RKO (cell line): ENCODE results near the gene SCAMP3.
"Not testable (repeated sequence)": the region's sequence is repeated elsewhere in the genome, so short reads cannot be mapped to it uniquely, and the experiment has no call there.

ENCODE experiments used
- DNase-seq: peaks from one replicate; pipeline ENCODE4 v3.0.0-alpha.2; 2016; ENCODE audit warnings: low spot score

Gene SCAMP3

DNA sequence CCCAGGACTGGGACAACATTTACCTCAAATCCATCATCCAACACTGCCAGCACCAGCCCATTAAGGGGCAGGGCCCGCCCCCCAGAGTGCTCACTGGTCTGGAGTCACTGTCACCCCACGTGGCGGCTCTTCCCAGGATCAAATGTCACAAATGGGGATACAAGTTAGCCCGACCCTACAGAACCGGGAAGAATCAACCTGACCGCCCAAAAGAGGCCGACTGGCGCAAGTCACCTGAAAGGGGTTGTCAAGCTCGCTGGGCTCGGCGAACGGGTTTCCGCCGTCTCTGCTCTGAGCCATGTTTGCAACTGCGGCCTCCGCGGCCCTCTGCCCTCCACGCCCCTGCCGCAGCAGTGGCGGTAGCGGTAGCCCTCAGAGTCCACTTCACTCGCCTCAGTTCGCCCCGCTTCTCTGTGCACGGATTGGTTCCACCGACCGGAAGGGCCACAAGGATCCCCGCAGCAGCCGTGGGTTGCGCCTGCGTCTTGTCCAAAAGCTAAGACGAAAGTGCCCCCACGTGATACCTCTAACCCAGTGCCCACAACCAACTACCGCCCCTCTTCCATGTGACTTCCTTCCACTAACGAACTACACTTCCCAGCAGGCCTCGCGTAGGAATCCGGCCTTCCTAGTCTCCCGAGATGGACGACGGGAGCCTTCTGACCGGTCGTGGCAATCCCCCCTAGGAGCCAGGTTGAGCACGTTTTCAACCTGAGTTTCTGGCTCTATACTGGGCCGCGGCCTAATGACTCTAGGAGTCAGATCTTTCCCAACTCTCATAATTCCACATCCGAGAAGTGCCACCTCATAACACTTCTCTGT lies at the start of gene SCAMP3:
SCAMP3 (minus strand) TSS at position 509 of the 822 bp plus-strand sequence; CDS start at position 300, 209 bp downstream.
- DNase-seq, result peak; percentile 98

DNA sequence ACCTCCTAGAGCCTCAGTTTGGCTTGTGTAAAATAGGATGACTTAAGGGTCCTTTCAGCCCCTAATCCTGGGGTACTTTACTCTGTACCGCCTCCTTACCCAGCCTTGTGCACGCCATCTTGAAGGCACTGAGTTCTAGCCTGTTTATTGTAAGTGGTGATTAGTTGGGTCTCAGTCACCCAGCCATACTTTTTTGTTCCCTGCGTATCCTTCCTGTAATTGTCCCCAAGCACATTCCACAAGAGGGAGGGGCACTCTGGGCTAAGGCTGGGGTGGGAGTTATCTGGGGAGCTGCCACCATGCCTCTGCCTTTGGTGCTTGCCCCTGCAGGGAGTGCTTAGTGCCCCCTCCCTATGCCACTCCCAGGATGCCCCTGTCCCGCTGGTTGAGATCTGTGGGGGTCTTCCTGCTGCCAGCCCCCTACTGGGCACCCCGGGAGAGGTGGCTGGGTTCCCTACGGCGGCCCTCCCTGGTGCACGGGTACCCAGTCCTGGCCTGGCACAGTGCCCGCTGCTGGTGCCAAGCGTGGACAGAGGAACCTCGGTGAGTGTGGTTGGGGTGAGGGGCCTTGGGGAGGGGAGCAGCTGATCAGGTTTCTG lies 47.4 kb upstream of the SCAMP3 start:
- DNase-seq, result peak; percentile 38

DNA sequence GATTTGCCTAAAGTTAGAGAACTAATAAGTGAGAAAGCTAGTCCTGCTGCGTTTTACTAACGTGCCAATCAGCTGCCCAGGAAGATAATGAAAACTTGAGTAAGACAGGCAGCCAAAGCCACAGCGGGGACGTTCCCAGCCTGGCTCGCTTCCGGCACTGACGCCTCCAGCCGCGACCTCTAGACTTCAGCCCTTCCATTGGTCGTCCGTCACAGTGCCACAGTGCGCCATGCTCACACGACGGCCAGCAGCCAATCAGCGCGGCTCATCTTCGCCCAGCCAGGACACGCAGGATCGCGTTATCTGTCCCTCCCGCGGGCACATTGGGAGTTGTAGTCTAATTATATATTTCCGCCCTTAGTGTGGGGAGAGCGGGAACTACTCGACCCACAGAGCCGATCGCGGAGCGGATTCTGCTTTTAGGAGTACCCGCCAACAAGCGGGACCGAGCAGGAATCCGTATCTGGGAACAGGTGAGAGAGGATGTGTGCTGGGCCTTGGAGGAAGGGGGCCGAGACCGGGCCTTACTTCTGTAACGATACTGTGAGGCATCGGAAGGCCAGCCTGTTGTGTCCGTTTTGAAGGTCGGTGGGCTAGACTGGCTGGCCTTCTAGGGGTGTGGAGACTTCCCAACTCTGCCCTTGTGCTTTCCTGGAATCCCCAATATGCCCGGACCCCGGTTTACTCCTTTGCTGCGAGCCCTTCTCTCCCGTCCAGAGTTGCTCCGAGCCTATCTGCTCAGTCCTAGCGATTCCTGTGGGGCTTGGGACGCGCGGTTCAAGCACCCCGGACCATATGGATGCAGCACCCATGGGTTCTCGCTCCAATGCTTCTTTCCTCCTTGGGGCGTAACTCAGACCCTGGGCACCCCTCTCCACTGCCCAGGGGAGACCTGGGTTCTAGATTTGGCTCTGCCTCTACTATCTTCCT lies 46.6 kb upstream of the SCAMP3 start, which contains the start of gene FDPS:
FDPS (plus strand) TSS at position 374 of the 930 bp plus-strand sequence. CDS start 924 bp downstream, outside the sequence.
- DNase-seq, result peak; percentile 99

DNA sequence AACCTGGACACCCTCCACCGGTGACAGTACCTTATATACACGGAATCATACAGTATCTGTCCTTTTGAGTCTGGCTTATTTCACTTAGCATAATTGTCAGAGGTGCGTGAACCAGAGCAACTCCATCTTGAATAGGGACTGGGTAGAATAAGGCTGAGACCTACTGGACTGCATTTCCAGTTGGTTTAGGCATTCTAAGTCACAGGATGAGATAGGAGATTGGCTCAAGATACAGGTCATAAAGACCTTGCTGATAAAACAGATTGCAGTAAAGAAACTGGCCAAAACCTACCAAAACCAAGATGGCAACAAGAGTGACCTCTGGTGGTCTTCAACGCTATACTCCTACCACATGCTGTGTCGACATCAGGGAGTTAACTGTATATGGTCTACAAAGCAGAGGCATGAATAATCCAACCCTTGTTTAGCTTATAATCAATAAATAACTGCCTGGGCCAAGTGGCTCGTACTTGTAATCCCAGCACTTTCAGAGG lies 45.1 kb upstream of the SCAMP3 start:
- DNase-seq, result peak; percentile 73

- DNase-seq, result no peak
These were observed 43.8 kb upstream of the SCAMP3 start for GRCh38 chr1:155305881-155306391.

DNA sequence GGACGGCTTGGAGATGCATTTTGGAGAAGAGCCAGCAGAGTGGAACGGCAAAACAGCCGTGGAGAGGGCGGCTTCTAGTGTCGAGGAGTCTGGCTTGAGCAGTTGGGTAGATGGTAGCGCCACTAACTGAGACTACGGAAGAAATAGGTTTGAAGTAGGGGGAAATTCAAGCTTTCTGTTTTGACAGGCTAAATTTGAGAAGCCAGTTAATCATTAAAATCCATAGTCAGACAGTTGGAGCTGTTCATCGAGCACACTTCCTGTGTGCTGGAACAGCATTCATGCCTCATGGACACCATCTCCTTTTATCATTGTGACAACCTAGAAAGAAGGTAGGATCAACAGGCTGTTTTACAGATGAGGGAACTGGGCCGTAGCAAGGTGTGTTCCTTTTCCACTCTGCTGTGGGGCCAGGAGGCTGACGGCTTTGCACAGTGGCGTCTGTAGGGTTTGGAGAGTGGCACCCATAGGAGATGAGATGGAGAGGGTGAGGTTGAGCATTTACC lies 42.5 kb upstream of the SCAMP3 start:
- DNase-seq, result no peak

DNA sequence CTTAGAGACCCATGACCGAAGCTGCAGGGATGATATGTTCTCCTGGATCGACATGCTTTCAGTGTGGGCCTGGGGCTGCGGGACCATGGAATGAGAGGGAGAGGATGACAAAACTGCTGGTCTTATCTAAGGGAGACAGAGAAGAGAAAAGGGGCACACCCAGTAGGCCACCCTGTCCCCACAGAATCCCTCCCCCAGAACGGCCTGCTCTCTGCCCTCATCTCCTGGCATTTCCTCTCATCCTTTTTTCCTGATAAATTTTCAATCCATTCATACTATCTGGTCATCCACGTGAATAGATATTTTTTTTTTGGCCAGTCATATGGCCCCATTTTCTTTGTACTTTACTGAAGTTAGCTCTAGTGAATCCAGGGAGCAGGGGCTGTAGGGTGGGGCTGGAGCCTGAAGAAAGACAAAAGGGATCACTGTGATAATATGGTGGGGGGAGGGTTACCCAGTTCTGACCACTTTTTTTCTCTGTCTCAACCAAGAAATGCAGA lies 39.2 kb upstream of the SCAMP3 start, which contains the start of gene PKLR:
PKLR (minus strand) TSS at position 97 of the 500 bp plus-strand sequence; CDS start at position 54, 43 bp downstream.
- DNase-seq, result no peak

DNA sequence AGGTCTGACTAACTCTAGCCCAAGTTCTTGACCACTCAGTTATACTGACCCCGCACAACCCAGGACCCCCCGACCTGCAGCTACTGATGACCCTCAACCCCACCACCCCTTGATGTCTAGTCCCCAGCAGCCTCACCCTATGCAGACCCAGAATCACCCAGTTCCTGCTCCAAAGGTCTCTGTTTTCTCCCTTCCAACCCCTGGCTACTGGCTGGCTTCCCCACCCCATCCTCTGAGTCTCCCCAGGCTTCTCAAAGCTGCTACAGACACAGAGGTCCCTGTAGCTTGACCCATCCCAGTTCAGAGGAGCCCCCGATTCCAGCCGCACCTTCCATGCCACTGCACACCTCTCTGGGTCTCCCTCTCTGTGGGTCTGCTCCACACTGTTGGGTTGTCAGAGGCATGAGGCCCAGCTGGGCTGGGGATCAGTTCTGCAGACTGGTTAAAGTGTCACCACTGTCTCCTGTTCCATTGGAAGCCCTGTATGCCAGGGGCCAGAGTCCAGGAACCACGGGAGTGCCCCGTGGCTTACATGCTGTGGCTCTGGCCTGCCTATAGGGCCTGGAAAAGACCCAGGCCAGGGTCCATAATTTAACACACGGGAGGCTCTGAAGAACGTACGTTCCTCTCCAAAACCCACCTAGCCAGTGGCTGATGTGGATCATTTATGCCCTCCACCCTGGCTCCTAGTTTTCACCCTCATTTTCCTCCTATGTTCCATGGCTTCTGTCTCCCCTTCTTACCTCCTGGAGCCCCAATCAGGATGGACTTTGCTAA lies 38.6 kb upstream of the SCAMP3 start:
- DNase-seq, result no peak

- DNase-seq, result no peak
These were observed 37.9 kb upstream of the SCAMP3 start for GRCh38 chr1:155300024-155300423.

DNA sequence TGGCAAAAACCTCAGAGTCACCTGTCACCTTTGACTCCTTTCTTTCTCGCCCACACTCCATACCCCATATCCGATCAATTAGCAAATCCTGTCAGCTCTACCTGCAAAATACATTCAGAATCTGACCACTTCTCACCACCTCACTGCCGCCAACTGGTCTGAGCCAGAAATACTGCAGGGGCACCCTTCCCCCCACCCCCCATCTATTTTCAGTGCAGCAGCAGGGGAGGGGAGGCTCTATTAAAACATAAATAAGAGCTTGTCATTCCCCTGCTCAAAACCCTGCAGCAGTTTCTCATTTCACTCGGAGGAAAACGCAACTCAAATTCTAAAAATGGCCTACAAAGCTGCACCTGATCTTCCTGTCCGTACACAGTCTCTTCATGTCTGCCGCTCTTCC lies 35.2 kb upstream of the SCAMP3 start:
- DNase-seq, result no peak

GRCh38 chr1:155296661-155297060 lies 34.5 kb upstream of the SCAMP3 start:
- no peak for DNase-seq

DNA sequence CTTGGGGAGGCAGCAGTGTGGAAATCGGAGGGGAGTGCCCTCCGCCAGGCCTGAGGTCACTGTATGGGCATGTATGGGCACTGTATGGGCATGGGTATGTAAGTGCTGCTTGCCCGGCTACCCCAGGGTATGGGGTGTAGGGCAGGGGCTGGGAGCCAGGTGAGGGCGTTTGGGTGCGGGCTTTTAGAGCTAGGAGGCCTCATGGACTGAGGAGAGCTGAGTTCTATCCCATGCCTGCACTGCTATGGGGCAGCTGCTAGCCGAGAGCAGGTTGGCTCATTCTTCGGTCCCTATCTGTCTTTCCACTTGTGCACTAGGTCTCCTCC lies 33.7 kb upstream of the SCAMP3 start:
- no peak for DNase-seq

GRCh38 chr1:155295183-155295941 lies 33.2 kb upstream of the SCAMP3 start:
- DNase-seq, result no peak

DNA sequence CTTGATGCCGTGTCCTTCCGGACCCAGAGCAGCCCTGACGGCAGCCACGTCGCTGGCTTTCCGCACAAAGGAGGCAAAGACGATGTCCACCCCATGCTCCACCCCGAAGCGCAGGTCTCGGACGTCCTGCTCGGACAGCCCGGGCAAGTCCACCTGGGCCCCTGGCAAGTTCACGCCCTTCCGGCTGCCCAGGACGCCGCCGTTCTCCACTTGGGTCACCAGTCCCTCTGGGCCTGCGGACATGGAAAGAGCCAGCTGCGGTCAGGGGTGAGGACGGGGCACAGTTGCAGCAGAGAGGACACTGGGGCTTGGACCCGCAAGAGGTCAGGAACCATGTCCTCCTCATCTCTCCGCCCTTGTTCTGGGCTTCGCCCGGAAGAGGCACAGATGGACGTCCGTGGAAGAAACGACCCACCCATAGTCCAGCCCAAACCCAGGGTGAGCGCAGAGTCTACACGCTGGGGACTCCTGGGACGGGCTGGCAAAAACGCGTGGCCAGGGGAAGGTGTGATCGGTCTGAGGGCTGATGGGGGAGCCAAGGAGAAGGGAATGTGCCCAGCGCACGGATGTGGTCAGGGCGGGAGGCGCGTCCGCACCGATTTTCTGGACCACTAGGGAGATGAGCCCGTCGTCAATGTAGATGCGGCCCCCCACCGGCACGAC lies 32.5 kb upstream of the SCAMP3 start:
- DNase-seq, result no peak

DNA sequence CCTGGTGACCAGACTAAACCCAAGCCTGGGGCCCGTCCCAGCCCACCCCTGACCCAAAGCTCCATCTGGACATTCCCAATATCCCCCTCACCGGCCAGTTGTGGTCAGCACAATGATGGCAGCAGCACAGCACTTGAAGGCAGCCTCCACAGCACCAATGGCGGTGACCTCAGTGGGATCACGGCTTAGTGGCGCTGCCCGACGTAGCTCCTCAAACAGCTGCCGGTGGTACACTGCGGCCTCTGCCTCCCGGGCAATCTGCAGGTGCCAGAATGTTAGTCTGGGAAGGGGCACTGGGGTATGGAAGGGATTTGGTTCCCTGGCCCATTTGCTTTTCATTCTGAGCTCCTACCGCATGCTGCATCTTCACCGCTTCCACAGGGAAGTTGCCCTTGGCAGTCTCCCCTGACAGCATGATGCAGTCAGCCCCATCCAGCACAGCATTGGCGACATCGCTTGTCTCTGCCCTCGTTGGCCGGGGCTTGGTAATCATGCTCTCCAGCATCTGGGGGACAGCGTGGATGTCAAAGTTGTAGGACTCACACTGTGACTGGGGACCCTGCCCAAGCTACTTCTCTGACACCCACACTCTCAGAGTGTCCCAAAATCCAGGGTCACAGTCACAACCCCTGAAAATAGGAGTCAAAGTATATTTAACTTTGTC lies 31.1 kb upstream of the SCAMP3 start:
- DNase-seq, result no peak

DNA sequence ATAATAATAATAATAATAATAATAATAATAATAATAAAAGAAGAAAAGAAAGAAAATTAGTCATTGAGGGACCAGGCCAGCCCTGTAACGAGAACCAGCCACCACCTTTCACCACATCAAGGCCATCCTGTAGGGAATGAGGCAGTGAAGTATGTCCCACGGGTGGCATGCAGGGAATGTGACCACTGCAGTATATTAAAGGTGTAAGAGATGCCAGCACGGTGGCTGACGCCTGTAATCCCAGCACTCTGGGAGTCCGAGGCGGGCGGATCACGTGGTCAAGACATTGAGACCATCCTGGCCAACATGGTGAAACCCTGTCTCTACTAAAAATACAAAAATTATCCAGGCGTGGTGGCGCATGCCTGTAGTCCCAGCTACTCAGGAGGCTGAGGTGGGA lies 28.8 kb upstream of the SCAMP3 start:
- DNase-seq, result not testable (repeated sequence)

GRCh38 chr1:155287987-155288543 lies 25.9 kb upstream of the SCAMP3 start:
- DNase-seq, result no peak

DNA sequence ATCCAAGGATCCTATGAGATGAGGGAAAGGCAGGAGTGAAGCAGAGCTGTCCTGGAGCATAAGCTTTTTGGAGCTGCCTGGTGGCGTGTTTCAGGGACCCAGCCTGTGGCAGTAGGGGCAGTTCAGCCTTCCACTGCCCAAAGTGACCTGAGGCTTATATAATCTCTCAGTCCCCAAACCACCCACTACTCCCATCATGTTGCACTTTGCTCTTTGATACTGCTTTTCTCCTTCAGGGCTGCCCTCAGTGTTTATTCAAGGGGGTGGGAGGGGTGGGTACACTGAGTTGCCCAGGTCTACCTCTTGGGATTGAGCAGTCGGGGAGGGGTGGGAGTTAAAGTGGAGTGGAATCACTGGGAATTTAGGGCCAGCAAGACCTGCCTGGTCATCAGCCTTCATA lies 24.4 kb upstream of the SCAMP3 start:
- no peak for DNase-seq

- no peak for DNase-seq
These were observed 23.5 kb upstream of the SCAMP3 start for GRCh38 chr1:155285631-155286044.
